Neural cell (in vitro differentiated cells): ENCODE measurements around the gene ATMIN.

Experiments
- POLR2AphosphoS5 ChIP-seq: IDR thresholded peaks from 2 replicates; pipeline ENCODE4 v1.6.1; 2012
- RAD21 ChIP-seq: fragments of 450-650 bp; conservative IDR thresholded peaks from 2 replicates; pipeline ENCODE4 v1.6.1; 2014; ENCODE audit warnings: antibody characterized with exemption, mild to moderate bottlenecking, moderate library complexity

DNA sequence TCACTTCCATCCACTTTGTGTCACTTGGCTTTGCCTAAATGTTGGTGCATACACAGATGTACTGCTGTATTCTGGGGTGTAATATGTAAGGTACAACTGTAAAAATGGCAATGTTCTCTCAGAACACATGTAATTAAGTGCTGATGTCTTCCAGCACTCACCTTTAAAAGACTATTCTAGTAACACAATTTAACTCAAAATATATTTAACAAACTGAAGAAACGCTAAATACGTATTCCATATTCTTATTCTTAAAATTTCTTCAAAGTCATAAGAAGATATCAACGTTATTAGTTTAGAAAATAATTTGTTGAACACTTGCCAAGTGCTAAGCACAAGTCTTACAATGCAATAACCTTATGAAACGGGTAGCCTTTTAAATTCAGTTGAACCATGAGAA is 32.6 kb upstream of the ATMIN start:
- no peak for TF ChIP-seq RAD21
- TF ChIP-seq POLR2AphosphoS5, result no peak
